ENCODE measurements around the gene AMDHD2. TPM values are rescaled to one million over a fixed set of nuclear protein-coding genes. Genes with fewer than 3 reads are reported as not detected.
"Not testable (repeated sequence)": the region's sequence is repeated elsewhere in the genome, so short reads cannot be mapped to it uniquely, and the experiment has no call there.

Gene AMDHD2
- 60.9 TPM for total RNA-seq

GRCh38 chr16:2520097-2520783 is at the start of gene AMDHD2:
Gene AMDHD2, plus strand, starts transcription at chr16:2520371. Its CDS starts 88 bp downstream, at chr16:2520459.
- peak; percentile 94 for DNase-seq (ENCODE audit: low spot score)

- no peak for DNase-seq (ENCODE audit: low spot score)
These were observed 49.6 kb upstream of the AMDHD2 start for GRCh38 chr16:2470603-2471015.

- DNase-seq (ENCODE audit: low spot score), result no peak
These were observed 49.0 kb upstream of the AMDHD2 start, which contains the start of gene NTN3 for GRCh38 chr16:2471016-2471652. Gene NTN3, plus strand, starts transcription at chr16:2471297. Its CDS starts 405 bp downstream, at chr16:2471702.

GRCh38 chr16:2471653-2472487 is 48.3 kb upstream of the AMDHD2 start:
- DNase-seq (ENCODE audit: low spot score), result no peak

GRCh38 chr16:2472488-2472864 is 47.7 kb upstream of the AMDHD2 start:
- no peak for DNase-seq (ENCODE audit: low spot score)

GRCh38 chr16:2472885-2473445 is 47.2 kb upstream of the AMDHD2 start:
- no peak for DNase-seq (ENCODE audit: low spot score)

- no peak for DNase-seq (ENCODE audit: low spot score)
These were observed 46.7 kb upstream of the AMDHD2 start for GRCh38 chr16:2473446-2473926.

- DNase-seq (ENCODE audit: low spot score), result peak; percentile 26
These were observed 45.9 kb upstream of the AMDHD2 start for GRCh38 chr16:2473999-2474876.

- peak; percentile 86 for DNase-seq (ENCODE audit: low spot score)
These were observed 45.2 kb upstream of the AMDHD2 start, which contains the start of gene TBC1D24 for GRCh38 chr16:2474877-2475412. Gene TBC1D24, plus strand, starts transcription at chr16:2475127. Its CDS starts 21,022 bp downstream, at chr16:2496149.

- no peak for DNase-seq (ENCODE audit: low spot score)
These were observed 44.5 kb upstream of the AMDHD2 start for GRCh38 chr16:2475413-2476344.

GRCh38 chr16:2476345-2476720 is 43.8 kb upstream of the AMDHD2 start:
- DNase-seq (ENCODE audit: low spot score), result no peak

- DNase-seq (ENCODE audit: low spot score), result no peak
These were observed 43.4 kb upstream of the AMDHD2 start for GRCh38 chr16:2476741-2477140.

GRCh38 chr16:2477327-2477726 is 42.8 kb upstream of the AMDHD2 start:
- no peak for DNase-seq (ENCODE audit: low spot score)

GRCh38 chr16:2478279-2478678 is 41.9 kb upstream of the AMDHD2 start:
- no peak for DNase-seq (ENCODE audit: low spot score)

GRCh38 chr16:2479996-2480395 is 40.2 kb upstream of the AMDHD2 start:
- not testable (repeated sequence) for DNase-seq (ENCODE audit: low spot score)

GRCh38 chr16:2480948-2481347 is 39.2 kb upstream of the AMDHD2 start:
- peak; percentile 45 for DNase-seq (ENCODE audit: low spot score)

GRCh38 chr16:2481676-2482075 is 38.5 kb upstream of the AMDHD2 start:
- no peak for DNase-seq (ENCODE audit: low spot score)

- DNase-seq (ENCODE audit: low spot score), result no peak
These were observed 37.9 kb upstream of the AMDHD2 start for GRCh38 chr16:2482249-2482648.

- peak; percentile 50 for DNase-seq (ENCODE audit: low spot score)
These were observed 37.2 kb upstream of the AMDHD2 start for GRCh38 chr16:2482708-2483534.

All from mucosa of gallbladder (tissue), 1 donor.